Measurements from ENCODE around the gene PSAP. TPM values are rescaled to one million over a fixed set of nuclear protein-coding genes. Genes with fewer than 3 reads are reported as not detected.

The PSAP gene
- total and polyA plus RNA-seq, 2 experiments from 2014 or later: 151 to 391 TPM

DNA sequence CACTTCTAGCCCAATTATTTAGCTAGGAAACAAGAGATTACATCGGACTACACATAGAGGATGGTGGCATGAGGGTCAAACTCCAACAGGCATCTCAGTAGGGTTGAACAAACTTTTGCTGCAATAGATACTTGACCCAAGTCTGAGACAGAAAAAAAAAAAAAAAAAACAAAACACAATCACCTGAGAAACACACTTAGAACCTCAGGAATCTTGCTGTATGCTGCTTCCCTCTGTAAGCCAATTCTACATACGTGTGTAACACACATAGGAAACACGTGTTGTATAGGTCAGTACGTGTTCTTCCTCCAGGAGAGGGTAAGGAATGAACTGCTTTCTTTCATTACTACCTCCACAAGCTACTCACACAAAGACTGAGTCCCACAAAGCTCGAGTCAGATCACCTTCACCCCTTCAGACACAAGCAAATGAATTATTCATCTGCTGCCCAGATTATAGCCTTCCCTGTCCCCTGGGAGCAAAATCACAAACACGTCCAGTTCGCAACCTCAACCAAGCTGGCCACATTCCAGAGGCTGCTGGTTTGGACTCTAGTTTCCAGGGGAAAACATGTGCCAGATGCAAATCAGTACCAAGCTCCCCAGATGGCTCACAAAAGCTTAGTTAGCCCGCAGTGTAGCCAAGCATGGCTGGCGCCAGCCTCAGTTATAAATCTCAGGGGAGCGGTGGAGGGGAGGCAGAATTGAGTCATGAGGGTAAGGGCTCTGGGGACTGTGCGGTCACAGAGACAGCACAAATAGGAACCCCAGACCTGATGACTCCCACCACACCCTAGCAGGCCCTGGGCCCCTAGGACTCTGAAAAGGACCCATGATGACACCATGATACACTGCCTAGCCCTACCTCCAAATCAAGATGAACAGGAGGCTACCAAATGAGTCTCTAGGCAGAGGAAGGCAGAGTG is 15.1 kb downstream of the PSAP start:
- no peak for ATAC-seq
- Histone ChIP-seq H3K27me3 (ENCODE audit: insufficient read depth) (no peaks in the 10 kb centered on the region), H3K27ac (ENCODE audit: low read depth) (peak overlapping the region; percentile 39; the same call in 1 of the 2 replicates), H3K4me3 (no peak overlapping the region), H4K20me1 (replicated peaks; ENCODE audit: insufficient read depth) (peaks cover 80% of the 10 kb centered on the region), H2AFZ (no peak overlapping the region), H3K9me2 (ENCODE audit: insufficient read depth) (no peaks in the 10 kb centered on the region), H3K4me2 (peak overlapping the region; percentile 20), H3K36me3 (ENCODE audit: insufficient read depth) (peaks cover 4% of the 10 kb centered on the region), H3K79me2 (replicated peaks; ENCODE audit: insufficient read depth) (peaks cover 94% of the 10 kb centered on the region), H3F3A (replicated peaks; ENCODE audit: low read depth) (no peaks in the 10 kb centered on the region; the same call in 1 of the 2 replicates), H3K4me1 (ENCODE audit: insufficient read depth) (peaks cover 40% of the 10 kb centered on the region)
- H3K36me3 Mint-ChIP-seq (ENCODE audit: low read depth): peaks cover 16% of the 10 kb centered on the region
- H3K27ac Mint-ChIP-seq: peak overlapping the region; percentile 67
- peaks cover 48% of the 10 kb centered on the region for H3K4me1 Mint-ChIP-seq
- H3K4me3 Mint-ChIP-seq: no peak overlapping the region
- DNase-seq (ENCODE audit: low spot score): no peak
- H3K9me3 Mint-ChIP-seq: no peaks in the 10 kb centered on the region
- peaks cover 14% of the 10 kb centered on the region for H3K27me3 Mint-ChIP-seq (ENCODE audit: insufficient read depth, low read depth, poor library complexity)
- TF ChIP-seq, protein P1, sequence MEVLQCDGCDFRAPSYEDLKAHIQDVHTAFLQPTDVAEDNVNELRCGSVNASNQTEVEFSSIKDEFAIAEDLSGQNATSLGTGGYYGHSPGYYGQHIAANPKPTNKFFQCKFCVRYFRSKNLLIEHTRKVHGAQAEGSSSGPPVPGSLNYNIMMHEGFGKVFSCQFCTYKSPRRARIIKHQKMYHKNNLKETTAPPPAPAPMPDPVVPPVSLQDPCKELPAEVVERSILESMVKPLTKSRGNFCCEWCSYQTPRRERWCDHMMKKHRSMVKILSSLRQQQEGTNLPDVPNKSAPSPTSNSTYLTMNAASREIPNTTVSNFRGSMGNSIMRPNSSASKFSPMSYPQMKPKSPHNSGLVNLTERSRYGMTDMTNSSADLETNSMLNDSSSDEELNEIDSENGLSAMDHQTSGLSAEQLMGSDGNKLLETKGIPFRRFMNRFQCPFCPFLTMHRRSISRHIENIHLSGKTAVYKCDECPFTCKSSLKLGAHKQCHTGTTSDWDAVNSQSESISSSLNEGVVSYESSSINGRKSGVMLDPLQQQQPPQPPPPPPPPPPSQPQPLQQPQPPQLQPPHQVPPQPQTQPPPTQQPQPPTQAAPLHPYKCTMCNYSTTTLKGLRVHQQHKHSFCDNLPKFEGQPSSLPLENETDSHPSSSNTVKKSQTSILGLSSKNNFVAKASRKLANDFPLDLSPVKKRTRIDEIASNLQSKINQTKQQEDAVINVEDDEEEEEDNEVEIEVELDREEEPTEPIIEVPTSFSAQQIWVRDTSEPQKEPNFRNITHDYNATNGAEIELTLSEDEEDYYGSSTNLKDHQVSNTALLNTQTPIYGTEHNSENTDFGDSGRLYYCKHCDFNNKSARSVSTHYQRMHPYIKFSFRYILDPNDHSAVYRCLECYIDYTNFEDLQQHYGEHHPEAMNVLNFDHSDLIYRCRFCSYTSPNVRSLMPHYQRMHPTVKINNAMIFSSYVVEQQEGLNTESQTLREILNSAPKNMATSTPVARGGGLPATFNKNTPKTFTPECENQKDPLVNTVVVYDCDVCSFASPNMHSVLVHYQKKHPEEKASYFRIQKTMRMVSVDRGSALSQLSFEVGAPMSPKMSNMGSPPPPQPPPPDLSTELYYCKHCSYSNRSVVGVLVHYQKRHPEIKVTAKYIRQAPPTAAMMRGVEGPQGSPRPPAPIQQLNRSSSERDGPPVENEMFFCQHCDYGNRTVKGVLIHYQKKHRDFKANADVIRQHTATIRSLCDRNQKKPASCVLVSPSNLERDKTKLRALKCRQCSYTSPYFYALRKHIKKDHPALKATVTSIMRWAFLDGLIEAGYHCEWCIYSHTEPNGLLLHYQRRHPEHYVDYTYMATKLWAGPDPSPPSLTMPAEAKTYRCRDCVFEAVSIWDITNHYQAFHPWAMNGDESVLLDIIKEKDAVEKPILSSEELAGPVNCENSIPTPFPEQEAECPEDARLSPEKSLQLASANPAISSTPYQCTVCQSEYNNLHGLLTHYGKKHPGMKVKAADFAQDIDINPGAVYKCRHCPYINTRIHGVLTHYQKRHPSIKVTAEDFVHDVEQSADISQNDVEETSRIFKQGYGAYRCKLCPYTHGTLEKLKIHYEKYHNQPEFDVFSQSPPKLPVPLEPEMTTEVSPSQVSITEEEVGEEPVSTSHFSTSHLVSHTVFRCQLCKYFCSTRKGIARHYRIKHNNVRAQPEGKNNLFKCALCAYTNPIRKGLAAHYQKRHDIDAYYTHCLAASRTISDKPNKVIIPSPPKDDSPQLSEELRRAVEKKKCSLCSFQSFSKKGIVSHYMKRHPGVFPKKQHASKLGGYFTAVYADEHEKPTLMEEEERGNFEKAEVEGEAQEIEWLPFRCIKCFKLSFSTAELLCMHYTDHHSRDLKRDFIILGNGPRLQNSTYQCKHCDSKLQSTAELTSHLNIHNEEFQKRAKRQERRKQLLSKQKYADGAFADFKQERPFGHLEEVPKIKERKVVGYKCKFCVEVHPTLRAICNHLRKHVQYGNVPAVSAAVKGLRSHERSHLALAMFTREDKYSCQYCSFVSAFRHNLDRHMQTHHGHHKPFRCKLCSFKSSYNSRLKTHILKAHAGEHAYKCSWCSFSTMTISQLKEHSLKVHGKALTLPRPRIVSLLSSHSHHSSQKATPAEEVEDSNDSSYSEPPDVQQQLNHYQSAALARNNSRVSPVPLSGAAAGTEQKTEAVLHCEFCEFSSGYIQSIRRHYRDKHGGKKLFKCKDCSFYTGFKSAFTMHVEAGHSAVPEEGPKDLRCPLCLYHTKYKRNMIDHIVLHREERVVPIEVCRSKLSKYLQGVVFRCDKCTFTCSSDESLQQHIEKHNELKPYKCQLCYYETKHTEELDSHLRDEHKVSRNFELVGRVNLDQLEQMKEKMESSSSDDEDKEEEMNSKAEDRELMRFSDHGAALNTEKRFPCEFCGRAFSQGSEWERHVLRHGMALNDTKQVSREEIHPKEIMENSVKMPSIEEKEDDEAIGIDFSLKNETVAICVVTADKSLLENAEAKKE (CRISPR knock-in tag; IDR thresholded peaks at IDR 0.05): no peak
- TF ChIP-seq STAT1 (IDR thresholded peaks at IDR 0.05; ENCODE audit: unreplicated experiment): no peak
- no peak for TF ChIP-seq ZNF114 (CRISPR knock-in tag; IDR thresholded peaks at IDR 0.05)
- TF ChIP-seq, protein P2, sequence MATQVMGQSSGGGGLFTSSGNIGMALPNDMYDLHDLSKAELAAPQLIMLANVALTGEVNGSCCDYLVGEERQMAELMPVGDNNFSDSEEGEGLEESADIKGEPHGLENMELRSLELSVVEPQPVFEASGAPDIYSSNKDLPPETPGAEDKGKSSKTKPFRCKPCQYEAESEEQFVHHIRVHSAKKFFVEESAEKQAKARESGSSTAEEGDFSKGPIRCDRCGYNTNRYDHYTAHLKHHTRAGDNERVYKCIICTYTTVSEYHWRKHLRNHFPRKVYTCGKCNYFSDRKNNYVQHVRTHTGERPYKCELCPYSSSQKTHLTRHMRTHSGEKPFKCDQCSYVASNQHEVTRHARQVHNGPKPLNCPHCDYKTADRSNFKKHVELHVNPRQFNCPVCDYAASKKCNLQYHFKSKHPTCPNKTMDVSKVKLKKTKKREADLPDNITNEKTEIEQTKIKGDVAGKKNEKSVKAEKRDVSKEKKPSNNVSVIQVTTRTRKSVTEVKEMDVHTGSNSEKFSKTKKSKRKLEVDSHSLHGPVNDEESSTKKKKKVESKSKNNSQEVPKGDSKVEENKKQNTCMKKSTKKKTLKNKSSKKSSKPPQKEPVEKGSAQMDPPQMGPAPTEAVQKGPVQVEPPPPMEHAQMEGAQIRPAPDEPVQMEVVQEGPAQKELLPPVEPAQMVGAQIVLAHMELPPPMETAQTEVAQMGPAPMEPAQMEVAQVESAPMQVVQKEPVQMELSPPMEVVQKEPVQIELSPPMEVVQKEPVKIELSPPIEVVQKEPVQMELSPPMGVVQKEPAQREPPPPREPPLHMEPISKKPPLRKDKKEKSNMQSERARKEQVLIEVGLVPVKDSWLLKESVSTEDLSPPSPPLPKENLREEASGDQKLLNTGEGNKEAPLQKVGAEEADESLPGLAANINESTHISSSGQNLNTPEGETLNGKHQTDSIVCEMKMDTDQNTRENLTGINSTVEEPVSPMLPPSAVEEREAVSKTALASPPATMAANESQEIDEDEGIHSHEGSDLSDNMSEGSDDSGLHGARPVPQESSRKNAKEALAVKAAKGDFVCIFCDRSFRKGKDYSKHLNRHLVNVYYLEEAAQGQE (IDR thresholded peaks at IDR 0.05; ENCODE audit: unreplicated experiment): no peak
- TF ChIP-seq, protein P3, sequence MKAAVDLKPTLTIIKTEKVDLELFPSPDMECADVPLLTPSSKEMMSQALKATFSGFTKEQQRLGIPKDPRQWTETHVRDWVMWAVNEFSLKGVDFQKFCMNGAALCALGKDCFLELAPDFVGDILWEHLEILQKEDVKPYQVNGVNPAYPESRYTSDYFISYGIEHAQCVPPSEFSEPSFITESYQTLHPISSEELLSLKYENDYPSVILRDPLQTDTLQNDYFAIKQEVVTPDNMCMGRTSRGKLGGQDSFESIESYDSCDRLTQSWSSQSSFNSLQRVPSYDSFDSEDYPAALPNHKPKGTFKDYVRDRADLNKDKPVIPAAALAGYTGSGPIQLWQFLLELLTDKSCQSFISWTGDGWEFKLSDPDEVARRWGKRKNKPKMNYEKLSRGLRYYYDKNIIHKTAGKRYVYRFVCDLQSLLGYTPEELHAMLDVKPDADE (IDR thresholded peaks at IDR 0.05): no peak
